ENCODE measurements around the gene SLC6A6.

DNA sequence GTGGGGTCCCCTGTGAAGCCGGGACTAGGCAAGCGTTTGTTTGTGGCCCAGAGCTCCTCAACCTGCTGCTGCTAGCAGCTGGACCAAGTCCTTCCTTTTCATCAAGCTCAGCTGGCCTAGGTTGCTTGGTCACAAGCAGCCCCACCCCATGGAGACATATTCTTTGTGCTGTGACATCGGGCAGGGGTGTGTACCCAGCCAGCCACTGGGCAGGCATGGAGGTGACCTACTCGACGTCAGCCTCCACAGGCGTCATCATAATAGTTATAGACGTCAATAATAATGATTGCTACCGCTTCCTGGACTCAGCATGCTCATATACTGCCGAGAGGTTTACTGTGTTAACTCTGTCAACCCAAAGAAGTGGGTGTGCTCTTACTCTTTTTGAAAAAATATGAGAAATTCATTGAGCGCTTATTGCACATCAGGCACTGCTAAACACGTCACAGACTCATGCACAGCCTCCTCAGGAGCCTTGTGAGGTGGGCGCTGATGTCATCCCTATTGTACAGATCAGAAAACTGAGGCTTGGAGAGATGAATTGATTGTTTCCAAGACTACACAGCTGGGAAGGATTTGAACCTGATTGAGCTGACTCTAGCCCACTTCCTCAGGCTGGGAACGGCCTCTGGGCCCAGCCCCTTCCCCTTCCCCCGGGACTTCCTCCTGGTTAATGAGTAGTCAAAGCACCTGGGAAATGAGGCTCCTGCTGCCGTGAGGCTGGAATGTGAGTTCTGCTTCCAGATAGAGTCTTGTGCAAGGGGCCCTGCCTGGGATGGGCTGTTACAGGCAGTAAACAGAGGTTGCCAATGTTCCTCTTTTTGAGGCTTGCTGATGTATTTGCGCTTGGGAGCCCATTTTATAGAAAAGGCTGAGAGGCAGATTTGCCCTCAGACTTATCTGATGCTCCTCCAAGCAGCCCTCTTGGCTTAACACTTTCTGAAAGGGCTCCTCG lies 16.2 kb downstream of the SLC6A6 start:
- TF ChIP-seq, protein P1, sequence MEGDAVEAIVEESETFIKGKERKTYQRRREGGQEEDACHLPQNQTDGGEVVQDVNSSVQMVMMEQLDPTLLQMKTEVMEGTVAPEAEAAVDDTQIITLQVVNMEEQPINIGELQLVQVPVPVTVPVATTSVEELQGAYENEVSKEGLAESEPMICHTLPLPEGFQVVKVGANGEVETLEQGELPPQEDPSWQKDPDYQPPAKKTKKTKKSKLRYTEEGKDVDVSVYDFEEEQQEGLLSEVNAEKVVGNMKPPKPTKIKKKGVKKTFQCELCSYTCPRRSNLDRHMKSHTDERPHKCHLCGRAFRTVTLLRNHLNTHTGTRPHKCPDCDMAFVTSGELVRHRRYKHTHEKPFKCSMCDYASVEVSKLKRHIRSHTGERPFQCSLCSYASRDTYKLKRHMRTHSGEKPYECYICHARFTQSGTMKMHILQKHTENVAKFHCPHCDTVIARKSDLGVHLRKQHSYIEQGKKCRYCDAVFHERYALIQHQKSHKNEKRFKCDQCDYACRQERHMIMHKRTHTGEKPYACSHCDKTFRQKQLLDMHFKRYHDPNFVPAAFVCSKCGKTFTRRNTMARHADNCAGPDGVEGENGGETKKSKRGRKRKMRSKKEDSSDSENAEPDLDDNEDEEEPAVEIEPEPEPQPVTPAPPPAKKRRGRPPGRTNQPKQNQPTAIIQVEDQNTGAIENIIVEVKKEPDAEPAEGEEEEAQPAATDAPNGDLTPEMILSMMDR (conservative IDR thresholded peaks at IDR 0.05; ENCODE audit: low read depth in 2 of 2) = no peak
- TF ChIP-seq, protein P2, sequence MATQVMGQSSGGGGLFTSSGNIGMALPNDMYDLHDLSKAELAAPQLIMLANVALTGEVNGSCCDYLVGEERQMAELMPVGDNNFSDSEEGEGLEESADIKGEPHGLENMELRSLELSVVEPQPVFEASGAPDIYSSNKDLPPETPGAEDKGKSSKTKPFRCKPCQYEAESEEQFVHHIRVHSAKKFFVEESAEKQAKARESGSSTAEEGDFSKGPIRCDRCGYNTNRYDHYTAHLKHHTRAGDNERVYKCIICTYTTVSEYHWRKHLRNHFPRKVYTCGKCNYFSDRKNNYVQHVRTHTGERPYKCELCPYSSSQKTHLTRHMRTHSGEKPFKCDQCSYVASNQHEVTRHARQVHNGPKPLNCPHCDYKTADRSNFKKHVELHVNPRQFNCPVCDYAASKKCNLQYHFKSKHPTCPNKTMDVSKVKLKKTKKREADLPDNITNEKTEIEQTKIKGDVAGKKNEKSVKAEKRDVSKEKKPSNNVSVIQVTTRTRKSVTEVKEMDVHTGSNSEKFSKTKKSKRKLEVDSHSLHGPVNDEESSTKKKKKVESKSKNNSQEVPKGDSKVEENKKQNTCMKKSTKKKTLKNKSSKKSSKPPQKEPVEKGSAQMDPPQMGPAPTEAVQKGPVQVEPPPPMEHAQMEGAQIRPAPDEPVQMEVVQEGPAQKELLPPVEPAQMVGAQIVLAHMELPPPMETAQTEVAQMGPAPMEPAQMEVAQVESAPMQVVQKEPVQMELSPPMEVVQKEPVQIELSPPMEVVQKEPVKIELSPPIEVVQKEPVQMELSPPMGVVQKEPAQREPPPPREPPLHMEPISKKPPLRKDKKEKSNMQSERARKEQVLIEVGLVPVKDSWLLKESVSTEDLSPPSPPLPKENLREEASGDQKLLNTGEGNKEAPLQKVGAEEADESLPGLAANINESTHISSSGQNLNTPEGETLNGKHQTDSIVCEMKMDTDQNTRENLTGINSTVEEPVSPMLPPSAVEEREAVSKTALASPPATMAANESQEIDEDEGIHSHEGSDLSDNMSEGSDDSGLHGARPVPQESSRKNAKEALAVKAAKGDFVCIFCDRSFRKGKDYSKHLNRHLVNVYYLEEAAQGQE (IDR thresholded peaks at IDR 0.05; ENCODE audit: unreplicated experiment) = no peak

Measured in GM23338 (cell line).